ENCODE results near the gene IDH2. TPM values are rescaled to one million over a fixed set of nuclear protein-coding genes. Genes with fewer than 3 reads are reported as not detected.

The IDH2 gene
- polyA plus RNA-seq, 1 donor (not counting 4 experiments of a cell fraction or from before 2014, with no cell fraction given): 27.9 TPM

- H3K4me2 ChIP-seq (ENCODE audit: control insufficient read depth, extremely low read depth, insufficient read depth, low read depth, low read length): no peak overlapping the region
- FAIRE-seq (no peak), DNase-seq (ENCODE audit: low read depth, low spot score) (no peak)
- no peaks in the 10 kb centered on the region for H3K9me1 ChIP-seq (ENCODE audit: control insufficient read depth, extremely low read depth, insufficient read depth, low read length)
- H3K79me2 ChIP-seq (ENCODE audit: control insufficient read depth, insufficient read depth, low read length): no peaks in the 10 kb centered on the region
- dilution Hi-C loops (cut with MboI; ENCODE audit: extremely low pct_ligation_motif_present, low sequenced_read_pairs): no loop called here
- H3K27ac ChIP-seq (ENCODE audit: control insufficient read depth, insufficient read depth, low read length): no peak overlapping the region
- no peak overlapping the region for H2AFZ ChIP-seq (ENCODE audit: control insufficient read depth, low read length)
- no peaks in the 10 kb centered on the region for H3K4me1 ChIP-seq (ENCODE audit: control insufficient read depth, extremely low read depth, insufficient read depth, low read length)
- H3K9ac ChIP-seq (ENCODE audit: control insufficient read depth, extremely low read depth, insufficient read depth, low read length): no peak overlapping the region
- no peaks in the 10 kb centered on the region for H4K20me1 ChIP-seq (ENCODE audit: control insufficient read depth, extremely low read depth, insufficient read depth, low read length)
- no peak for TF ChIP-seq EZH2 (IDR thresholded peaks at IDR 0.05; ENCODE audit: low read length)
- no peak for TF ChIP-seq CTCF (optimal IDR thresholded peaks at IDR 0.05 in 1 of 3, IDR thresholded peaks at IDR 0.05 in 1 of 3, conservative IDR thresholded peaks at IDR 0.05 in 1 of 3; ENCODE audit: extremely low read depth in 1 of 3, insufficient read depth in 2 of 3, low read length in 3 of 3)
- H3K4me3 ChIP-seq (ENCODE audit: control insufficient read depth in 2 of 3, extremely low read depth in 1 of 3, insufficient read depth in 2 of 3, low read depth in 1 of 3, low read length in 3 of 3): no peak overlapping the region
- H3K36me3 ChIP-seq (ENCODE audit: control insufficient read depth in 2 of 2, extremely low read depth in 1 of 2, insufficient read depth in 2 of 2, low read length in 2 of 2): no peaks in the 10 kb centered on the region
- no peaks in the 10 kb centered on the region for H3K27me3 ChIP-seq (ENCODE audit: control insufficient read depth, extremely low read depth, insufficient read depth, low read length)
- H3K9me3 ChIP-seq (ENCODE audit: control insufficient read depth, low read depth, low read length): no peaks in the 10 kb centered on the region
These were observed 28.0 kb upstream of the IDH2 start for GRCh38 chr15:90130291-90130690.

- dilution Hi-C loops (cut with MboI; ENCODE audit: extremely low pct_ligation_motif_present, low sequenced_read_pairs): no loop called here
- Histone ChIP-seq H3K27ac (ENCODE audit: control insufficient read depth, insufficient read depth, low read length) (no peak overlapping the region), H3K4me1 (ENCODE audit: control insufficient read depth, extremely low read depth, insufficient read depth, low read length) (no peaks in the 10 kb centered on the region), H3K27me3 (ENCODE audit: control insufficient read depth, extremely low read depth, insufficient read depth, low read length) (no peaks in the 10 kb centered on the region), H4K20me1 (ENCODE audit: control insufficient read depth, extremely low read depth, insufficient read depth, low read length) (no peaks in the 10 kb centered on the region), H3K9me3 (ENCODE audit: control insufficient read depth, low read depth, low read length) (no peaks in the 10 kb centered on the region), H3K9me1 (ENCODE audit: control insufficient read depth, extremely low read depth, insufficient read depth, low read length) (no peaks in the 10 kb centered on the region), H3K79me2 (ENCODE audit: control insufficient read depth, insufficient read depth, low read length) (no peaks in the 10 kb centered on the region), H3K9ac (ENCODE audit: control insufficient read depth, extremely low read depth, insufficient read depth, low read length) (no peak overlapping the region), H3K4me2 (ENCODE audit: control insufficient read depth, extremely low read depth, insufficient read depth, low read depth, low read length) (no peak overlapping the region), H3K36me3 (ENCODE audit: control insufficient read depth in 2 of 2, extremely low read depth in 1 of 2, insufficient read depth in 2 of 2, low read length in 2 of 2) (no peaks in the 10 kb centered on the region), H3K4me3 (ENCODE audit: control insufficient read depth in 2 of 3, extremely low read depth in 1 of 3, insufficient read depth in 2 of 3, low read depth in 1 of 3, low read length in 3 of 3) (no peak overlapping the region), H2AFZ (ENCODE audit: control insufficient read depth, low read length) (no peak overlapping the region)
- FAIRE-seq: no peak
- DNase-seq (ENCODE audit: low read depth, low spot score): no peak
- TF ChIP-seq EZH2 (IDR thresholded peaks at IDR 0.05; ENCODE audit: low read length) (no peak), CTCF (optimal IDR thresholded peaks at IDR 0.05 in 1 of 3, IDR thresholded peaks at IDR 0.05 in 1 of 3, conservative IDR thresholded peaks at IDR 0.05 in 1 of 3; ENCODE audit: extremely low read depth in 1 of 3, insufficient read depth in 2 of 3, low read length in 3 of 3) (no peak)
These were observed 24.5 kb upstream of the IDH2 start for GRCh38 chr15:90126596-90127435.
